Ishikawa (cell line): ENCODE data around the gene MCUB.
A peak's percentile ranks its signal among the peaks of the same experiment; 100 is the strongest.

ENCODE experiments used
- CEBPB ChIP-seq: IDR thresholded peaks from 2 replicates; pipeline ENCODE4 v1.6.1; 2012
- CREB1 ChIP-seq: IDR thresholded peaks from 2 replicates; pipeline ENCODE4 v1.6.1; 2012; ENCODE audit warnings: low read depth
- EGR1 ChIP-seq: IDR thresholded peaks from 2 replicates; pipeline ENCODE4 v1.6.1; 2012
- EP300 ChIP-seq: IDR thresholded peaks from 2 replicates; pipeline ENCODE4 v1.6.1; 2012; ENCODE audit warnings: borderline replicate concordance
- FOXM1 ChIP-seq: IDR thresholded peaks from 2 replicates; pipeline ENCODE4 v1.6.1; 2012; ENCODE audit warnings: low read depth, borderline replicate concordance
- NFIC ChIP-seq: IDR thresholded peaks from 2 replicates; pipeline ENCODE4 v1.6.1; 2012
- RAD21 ChIP-seq: IDR thresholded peaks from 2 replicates; pipeline ENCODE4 v1.6.1; 2012; ENCODE audit warnings: low read depth
- TAF1 ChIP-seq: IDR thresholded peaks from 2 replicates; pipeline ENCODE4 v1.6.1; 2012; ENCODE audit warnings: low read depth, mild to moderate bottlenecking
- TCF12 ChIP-seq: IDR thresholded peaks from 2 replicates; pipeline ENCODE4 v1.6.1; 2012; ENCODE audit warnings: low read depth
- TEAD4 ChIP-seq: IDR thresholded peaks from 2 replicates; pipeline ENCODE4 v1.6.1; 2012
- YY1 ChIP-seq: IDR thresholded peaks from 2 replicates; pipeline ENCODE4 v1.6.1; 2012; ENCODE audit warnings: low read depth
- ZBTB7A ChIP-seq: IDR thresholded peaks from 2 replicates; pipeline ENCODE4 v1.6.1; 2012; ENCODE audit warnings: low read depth
- TF ChIP-seq, protein P1 (sequence below): IDR thresholded peaks from 2 replicates; pipeline ENCODE4 v1.6.1; 2012
- TF ChIP-seq, protein P2 (sequence below): IDR thresholded peaks from 2 replicates; pipeline ENCODE4 v1.6.1; 2012
- TF ChIP-seq, protein P3 (sequence below): IDR thresholded peaks from 2 replicates; pipeline ENCODE4 v1.6.1; 2012; ENCODE audit warnings: low read depth, mild to moderate bottlenecking

MCUB gene, protein sequence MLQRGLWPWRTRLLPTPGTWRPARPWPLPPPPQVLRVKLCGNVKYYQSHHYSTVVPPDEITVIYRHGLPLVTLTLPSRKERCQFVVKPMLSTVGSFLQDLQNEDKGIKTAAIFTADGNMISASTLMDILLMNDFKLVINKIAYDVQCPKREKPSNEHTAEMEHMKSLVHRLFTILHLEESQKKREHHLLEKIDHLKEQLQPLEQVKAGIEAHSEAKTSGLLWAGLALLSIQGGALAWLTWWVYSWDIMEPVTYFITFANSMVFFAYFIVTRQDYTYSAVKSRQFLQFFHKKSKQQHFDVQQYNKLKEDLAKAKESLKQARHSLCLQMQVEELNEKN

DNA sequence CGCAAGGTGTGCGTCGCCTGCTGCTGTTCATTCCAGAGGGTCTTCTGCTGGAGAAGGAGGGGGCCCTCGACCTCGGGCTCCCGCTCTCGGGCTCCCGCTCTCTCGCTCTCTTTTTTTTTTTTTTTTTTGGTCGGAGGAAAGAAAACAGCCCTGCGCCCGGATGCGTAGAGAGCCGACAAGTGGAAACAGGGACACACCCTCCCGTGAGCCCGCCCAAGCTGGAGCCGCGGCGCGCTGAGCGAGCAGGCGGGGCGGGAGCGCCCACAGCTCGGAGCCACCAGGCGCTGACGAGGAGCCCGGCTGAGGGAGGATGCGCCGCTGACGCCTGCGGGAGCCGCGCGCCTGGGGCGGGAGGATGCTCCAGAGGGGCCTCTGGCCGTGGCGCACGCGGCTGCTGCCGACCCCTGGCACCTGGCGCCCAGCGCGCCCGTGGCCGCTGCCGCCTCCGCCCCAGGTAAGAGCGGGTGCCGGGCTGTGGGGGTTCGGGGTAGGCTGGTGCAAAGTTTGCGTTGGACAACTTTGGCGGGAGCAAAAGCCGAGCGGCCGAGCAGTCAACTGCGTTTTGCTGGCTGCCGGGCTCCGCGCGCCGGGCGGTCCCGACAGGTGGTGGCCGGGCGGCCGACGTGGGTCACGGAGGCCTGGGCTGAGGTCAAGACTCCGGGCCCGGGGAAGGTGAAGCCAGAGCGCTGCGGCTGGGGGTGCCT lies at the start of gene MCUB:
TSS of gene MCUB (plus strand) at position 264 of the 704 bp plus-strand sequence. CDS start at position 356, 92 bp downstream.
- TF ChIP-seq, protein P1, sequence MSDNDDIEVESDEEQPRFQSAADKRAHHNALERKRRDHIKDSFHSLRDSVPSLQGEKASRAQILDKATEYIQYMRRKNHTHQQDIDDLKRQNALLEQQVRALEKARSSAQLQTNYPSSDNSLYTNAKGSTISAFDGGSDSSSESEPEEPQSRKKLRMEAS: peak; percentile 52; the same call in 1 of the 2 replicates
- TF ChIP-seq EP300: no peak
- no peak for TF ChIP-seq EGR1
- TF ChIP-seq TAF1: peak; percentile 45; the same call in 1 of the 2 replicates
- TF ChIP-seq ZBTB7A: 0 out of 2 replicates have a peak, but pooled peaks have one; percentile 32

DNA sequence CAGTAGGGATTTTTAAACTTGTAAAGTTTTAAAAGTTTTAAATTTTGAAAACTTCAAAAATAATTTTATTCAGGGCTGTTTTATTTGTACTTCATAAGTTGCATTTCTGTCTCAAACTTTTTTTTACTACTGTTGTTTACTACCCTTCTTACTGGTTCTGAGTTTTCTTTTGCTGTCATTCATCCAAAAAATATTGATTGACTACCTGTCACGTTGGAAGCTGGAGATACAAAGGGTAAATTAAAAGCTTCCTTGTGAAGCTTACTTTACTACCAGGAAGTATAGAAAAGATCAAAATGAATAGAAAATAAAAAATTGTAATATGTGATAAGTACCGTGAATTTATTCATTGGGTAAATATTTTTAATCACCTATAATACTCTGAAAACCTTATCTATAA lies 49.4 kb upstream of the MCUB start:
- TF ChIP-seq FOXM1 (no peak), NFIC (no peak), CREB1 (no peak)

DNA sequence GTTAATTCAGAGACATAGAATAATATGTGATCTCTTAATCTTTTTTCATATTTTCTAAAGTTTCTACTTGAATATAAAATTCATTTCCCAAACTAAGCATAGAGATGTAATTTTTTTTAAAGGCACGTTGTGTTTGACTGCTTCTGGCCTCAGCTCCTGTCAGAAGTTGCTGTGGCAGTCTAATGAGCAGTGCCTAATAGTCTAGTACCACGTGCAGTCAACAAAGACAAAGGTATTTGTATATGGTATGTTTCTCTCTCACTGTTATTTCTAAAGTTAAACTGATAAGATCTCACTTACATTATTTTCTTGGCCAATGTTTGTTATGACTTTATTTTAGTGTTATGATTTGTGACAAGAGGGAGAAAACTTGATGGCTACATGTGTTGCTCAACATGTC lies 48.6 kb upstream of the MCUB start:
- no peak for TF ChIP-seq TAF1
- no peak for TF ChIP-seq FOXM1
- no peak for TF ChIP-seq ZBTB7A

DNA sequence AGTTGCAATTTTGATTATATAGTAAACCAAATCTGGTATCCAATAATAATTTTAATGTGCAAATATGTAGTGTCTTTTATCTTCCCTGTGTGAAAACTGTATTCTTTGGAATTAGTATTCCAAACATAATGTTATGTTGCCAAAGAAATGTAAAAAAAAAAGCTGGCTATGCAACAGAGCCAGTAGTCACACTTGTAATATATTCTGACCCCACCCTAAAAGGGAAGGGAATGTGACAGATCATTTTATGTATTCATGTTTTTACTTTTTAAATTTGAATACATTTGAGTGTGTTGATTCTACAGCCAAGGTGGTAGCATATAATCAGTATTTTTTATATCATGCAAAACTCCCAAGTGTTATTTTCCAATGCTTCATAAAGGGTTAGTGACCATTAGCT lies 27.9 kb upstream of the MCUB start:
- TF ChIP-seq TCF12: no peak
- no peak for TF ChIP-seq RAD21
- TF ChIP-seq CREB1: no peak
- TF ChIP-seq CEBPB: no peak

DNA sequence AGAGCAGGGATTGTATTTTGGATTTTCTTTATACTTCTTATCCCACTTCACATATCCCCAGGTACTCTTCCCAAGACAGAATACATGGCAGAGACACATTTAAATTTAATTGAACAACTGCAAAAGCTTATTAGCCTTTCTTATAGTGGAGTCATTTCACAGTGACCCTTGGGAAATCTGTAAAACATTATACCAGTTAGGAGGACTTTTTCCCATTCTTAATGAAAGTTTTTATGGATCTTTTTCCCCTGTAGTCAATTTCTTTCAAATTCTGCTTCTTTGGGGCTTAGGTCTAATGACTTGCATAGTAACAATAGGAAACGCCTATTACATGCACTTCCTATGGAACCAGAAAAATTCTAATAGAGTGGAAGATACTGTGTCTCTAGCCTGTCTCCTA lies 14.6 kb upstream of the MCUB start:
- no peak for TF ChIP-seq FOXM1
- no peak for TF ChIP-seq YY1
- TF ChIP-seq, protein P2, sequence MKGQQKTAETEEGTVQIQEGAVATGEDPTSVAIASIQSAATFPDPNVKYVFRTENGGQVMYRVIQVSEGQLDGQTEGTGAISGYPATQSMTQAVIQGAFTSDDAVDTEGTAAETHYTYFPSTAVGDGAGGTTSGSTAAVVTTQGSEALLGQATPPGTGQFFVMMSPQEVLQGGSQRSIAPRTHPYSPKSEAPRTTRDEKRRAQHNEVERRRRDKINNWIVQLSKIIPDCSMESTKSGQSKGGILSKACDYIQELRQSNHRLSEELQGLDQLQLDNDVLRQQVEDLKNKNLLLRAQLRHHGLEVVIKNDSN: no peak
- TF ChIP-seq, protein P3, sequence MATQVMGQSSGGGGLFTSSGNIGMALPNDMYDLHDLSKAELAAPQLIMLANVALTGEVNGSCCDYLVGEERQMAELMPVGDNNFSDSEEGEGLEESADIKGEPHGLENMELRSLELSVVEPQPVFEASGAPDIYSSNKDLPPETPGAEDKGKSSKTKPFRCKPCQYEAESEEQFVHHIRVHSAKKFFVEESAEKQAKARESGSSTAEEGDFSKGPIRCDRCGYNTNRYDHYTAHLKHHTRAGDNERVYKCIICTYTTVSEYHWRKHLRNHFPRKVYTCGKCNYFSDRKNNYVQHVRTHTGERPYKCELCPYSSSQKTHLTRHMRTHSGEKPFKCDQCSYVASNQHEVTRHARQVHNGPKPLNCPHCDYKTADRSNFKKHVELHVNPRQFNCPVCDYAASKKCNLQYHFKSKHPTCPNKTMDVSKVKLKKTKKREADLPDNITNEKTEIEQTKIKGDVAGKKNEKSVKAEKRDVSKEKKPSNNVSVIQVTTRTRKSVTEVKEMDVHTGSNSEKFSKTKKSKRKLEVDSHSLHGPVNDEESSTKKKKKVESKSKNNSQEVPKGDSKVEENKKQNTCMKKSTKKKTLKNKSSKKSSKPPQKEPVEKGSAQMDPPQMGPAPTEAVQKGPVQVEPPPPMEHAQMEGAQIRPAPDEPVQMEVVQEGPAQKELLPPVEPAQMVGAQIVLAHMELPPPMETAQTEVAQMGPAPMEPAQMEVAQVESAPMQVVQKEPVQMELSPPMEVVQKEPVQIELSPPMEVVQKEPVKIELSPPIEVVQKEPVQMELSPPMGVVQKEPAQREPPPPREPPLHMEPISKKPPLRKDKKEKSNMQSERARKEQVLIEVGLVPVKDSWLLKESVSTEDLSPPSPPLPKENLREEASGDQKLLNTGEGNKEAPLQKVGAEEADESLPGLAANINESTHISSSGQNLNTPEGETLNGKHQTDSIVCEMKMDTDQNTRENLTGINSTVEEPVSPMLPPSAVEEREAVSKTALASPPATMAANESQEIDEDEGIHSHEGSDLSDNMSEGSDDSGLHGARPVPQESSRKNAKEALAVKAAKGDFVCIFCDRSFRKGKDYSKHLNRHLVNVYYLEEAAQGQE: no peak
- TF ChIP-seq ZBTB7A: no peak
- no peak for TF ChIP-seq NFIC
- TF ChIP-seq EP300: no peak
- TF ChIP-seq CEBPB: no peak
- no peak for TF ChIP-seq TCF12
- TF ChIP-seq EGR1: no peak
- TF ChIP-seq TEAD4: no peak
- no peak for TF ChIP-seq TAF1

DNA sequence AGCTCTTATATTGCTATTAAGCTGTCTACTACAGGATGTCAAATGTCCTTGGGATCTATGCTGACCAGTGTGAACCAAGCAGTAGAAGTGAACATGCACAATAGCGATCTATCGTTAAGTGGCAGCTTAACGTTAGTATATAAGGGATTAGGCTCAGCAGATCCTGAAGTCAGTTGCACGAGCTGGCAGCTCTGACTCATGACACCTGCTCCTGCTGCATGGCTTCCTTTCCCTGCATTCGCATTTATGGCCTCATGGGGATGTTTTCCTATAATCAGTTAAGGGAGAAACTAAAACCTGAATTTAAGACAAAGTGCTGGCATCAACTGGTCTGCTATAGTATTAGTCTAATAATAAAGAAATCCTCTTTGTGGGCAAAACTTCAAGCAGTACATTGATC lies 12.7 kb upstream of the MCUB start:
- TF ChIP-seq TEAD4: no peak
- no peak for TF ChIP-seq FOXM1
- no peak for TF ChIP-seq TAF1
- no peak for TF ChIP-seq NFIC
- no peak for TF ChIP-seq ZBTB7A
- TF ChIP-seq, protein P3: no peak

DNA sequence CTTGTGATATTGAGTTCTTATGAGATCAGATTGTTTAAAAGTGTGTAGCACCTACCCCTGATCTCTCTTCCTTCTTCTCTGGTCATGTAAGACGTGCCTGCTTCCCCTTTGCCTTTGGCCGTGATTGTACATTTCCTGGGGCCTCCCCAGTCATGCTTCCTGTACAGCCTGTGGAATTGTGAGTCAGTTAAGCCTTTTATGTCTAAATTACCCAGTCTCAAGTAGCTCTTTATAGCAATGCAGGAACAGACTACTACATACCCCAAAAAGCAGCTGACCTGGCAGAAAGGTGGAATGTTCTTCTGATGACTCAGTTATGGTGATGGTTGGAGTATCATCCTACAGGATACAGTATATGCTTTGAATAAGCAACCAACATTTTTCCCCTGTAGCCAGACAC lies 11.4 kb upstream of the MCUB start:
- TF ChIP-seq TEAD4 (no peak), YY1 (no peak), ZBTB7A (no peak)
- TF ChIP-seq, protein P3: no peak
- TF ChIP-seq, protein P2: no peak
